ENCODE measurements around the gene CHAC2.
"Not testable (repeated sequence)": the region's sequence is repeated elsewhere in the genome, so short reads cannot be mapped to it uniquely, and the experiment has no call there.

Gene CHAC2

DNA sequence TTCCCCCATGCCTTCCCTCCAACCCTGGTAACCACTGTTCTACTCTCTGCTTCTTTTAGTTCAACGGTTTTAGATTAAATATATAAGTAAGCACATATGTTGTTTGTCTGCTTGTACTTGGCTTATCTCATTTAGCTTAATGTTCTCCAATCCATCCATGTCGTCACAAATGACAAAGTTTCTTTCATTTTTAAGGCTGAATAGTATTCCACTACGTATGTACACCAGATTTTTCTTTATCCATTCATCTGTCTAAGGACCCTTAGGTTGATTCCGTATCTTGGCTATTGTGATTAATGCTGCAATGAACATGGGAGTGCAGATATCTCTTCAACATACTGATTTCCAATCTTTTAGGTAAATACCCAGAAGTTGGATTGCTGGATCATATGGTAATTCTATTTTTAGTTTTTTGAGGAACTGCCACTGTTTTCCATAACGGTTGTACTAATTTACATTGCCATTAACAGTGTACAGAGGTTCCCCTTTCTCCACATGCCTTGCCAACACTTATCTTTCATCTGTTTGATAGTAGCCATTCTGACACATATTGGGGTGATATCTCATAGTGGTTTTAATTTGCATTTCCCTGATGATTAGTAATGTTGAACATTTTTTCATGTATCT, 11.0 kb downstream of the CHAC2 start:
- no peak for DNase-seq

DNA sequence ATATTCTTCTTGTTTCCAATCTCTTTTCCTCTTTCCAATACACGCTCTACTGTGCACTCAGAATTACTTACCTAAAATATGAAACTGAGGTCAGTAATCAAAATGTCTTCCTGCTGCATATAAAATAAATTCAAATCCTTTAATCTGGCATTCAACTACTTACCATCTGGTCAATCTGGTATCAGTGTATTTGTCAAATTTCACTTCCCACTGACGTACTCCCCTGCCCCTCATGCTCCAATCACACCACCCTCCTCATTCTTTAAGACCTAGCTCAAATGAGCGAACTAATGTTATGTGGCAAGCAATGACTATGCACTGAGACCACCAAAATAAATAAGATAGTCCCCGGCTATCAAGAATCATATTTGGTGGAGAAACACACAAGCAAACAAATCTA, 12.5 kb downstream of the CHAC2 start:
- DNase-seq, result no peak

DNA sequence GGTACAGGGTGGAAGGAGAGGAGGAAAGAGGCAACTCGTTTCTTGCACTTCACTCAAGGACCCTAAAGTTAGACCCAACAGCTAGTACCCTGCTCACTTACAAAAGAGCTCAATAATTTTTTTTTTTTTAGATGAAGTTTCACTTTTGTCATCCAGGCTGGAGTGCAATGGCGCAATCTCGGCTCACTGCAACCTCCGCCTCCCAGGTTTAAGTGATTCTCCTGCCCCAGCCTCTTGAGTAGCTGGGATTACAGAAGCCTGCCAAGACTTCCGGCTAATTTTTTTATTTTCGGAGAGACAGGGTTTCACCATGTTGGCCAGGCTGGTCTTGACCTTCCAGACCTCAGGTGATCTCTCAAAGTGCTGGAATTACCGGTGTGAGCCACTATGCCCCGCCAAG, 15.1 kb downstream of the CHAC2 start:
- no peak for DNase-seq

DNA sequence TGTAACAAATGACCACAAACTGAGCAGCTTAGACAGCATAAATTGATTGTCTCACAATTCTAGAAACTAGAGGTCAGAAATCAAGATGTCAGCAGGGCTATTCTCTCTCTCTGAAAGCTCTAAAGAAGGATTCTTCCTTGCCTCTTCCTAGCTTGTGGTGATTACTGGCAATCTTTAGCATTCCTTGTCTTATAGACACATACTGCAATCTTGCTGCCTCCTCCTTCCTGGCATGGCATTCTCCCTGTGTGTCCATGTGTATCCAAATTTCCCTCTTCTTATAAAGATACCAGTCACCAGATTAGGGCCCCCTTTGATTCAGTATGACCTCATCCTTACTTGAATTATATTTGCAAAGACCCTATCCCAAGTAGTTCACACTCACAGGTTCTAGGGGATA, 16.8 kb downstream of the CHAC2 start:
- DNase-seq, result no peak

DNA sequence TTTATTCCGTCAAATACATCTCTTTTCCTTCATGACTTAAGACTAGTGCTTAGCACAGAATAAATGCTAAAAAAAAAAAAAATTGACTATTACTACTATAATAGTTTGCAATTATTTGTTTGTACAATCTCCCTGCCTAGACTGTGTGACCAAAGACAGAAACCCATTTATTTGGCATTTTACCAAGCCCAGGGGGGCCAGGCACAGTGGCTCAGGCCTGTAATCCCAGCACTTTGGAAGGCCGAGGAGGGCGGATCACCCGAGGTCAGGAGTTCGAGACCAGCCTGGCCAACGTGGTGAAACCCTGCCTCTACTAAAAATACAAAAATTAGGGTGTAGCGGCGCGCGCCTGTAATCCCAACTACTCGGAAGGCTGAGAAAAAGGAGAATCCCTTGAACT, 17.8 kb downstream of the CHAC2 start:
- no peak for DNase-seq

DNA sequence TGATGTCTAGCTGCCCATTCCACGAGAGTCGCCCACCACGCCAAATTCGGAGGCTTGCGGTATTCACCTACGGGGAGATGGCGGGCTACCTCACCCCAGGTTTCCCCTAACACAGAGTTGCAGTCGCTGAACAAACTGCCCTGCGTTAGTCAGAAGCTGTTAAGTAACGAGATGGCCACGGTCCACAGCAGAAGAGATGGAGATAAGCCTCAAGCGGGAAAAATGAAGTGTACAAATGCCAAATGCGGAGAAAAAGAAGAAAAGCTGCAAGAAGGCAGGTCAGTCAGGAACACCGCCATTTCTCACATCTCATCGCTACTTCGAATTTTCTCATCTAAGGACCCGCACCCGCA, 18.7 kb downstream of the CHAC2 start:
- DNase-seq, result no peak

DNA sequence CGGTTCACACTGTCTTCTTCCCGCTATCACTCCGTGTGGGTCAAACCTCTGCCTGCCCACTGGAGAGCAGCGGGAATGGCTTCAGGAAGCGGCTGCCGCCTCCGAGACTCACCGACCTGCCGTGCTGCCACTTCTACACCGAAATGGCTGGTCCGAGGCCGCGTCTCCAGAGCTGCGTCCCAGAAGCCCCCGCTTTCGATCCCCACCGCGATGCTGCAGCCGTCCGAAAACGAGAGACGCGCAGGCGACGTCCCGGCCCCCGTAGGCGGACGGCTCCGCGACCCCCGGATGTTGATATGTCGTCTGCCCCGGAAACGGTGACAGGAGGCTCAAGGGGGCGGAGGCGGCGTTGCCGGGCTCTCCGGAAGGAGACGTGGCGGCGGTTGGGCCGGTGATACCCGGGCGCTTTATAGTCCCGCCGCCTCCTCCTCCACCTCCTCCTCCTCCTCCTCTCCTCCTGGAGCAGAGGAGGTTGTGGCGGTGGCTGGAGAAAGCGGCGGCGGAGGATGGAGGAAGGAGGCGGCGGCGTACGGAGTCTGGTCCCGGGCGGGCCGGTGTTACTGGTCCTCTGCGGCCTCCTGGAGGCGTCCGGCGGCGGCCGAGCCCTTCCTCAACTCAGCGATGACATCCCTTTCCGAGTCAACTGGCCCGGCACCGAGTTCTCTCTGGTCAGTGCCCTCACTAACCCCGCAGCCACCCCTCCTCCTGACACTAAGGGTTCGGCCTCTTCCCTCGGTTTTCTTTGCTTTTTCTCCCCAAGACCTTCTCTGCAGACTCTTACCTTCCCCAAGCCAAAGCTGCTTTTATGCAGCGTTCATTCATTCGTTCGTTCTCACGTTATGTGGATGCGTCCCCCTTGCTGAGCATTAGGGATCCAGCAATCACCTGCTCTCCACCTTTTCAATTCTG, 19.4 kb downstream of the CHAC2 start, which contains the start of the genes ASB3 and ERLEC1:
Gene ASB3, minus strand, starts transcription at position 249 of the 909 bp plus-strand sequence. CDS start 21,381 bp downstream, outside the sequence.
Gene ERLEC1, plus strand, starts transcription at position 340 of the 909 bp plus-strand sequence. Its CDS starts 167 bp downstream, at position 507.
- no peak for DNase-seq

DNA sequence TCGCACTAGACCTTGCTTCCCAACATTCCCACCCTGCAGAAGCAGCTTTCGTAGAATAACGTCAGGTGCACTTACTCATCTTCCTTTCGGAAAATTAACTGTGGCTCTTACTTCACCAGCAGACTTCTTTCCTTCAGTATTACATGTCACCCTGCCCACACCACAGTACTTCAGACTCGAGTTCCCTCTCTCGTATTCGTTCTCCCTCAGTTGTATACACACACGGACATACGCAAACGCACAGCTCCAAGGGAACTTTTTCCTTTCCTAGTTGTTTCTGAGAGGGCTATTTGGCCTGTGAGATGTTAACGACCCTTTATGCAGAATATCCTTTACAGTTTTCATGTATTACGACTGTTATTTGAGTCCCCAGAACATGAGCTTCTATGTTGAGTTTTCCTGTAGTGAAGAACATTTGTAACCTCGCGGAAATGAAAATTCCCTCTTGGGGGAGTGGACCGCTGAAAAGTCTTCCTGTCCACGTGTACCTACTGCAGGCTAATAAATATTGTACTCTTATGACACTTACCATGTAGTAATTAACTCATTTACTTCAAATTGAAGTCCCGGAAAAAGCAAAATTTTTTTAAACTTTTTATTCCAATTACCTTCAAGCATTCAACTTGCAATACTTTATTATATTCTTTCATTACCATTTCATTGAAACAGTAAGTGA, 20.1 kb downstream of the CHAC2 start:
- no peak for DNase-seq

DNA sequence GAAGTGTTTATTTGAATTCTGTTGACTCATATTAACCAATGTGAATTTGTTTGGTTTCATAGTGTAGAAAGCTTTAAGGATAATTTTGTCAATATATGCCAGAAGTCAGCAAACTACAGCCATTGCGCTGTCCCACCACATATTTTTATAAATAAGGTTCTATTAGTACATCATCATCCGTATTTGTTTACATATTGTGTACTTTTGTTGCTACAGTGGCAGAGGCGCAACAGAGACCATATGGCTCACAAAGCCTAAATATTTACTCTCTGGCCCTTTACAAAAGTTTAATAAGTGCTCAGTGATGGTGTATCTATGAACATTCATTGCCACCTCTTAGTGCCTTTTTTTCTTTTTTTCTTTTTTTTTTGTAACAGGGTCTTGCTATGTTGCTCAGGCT, 25.7 kb downstream of the CHAC2 start:
- no peak for DNase-seq

DNA sequence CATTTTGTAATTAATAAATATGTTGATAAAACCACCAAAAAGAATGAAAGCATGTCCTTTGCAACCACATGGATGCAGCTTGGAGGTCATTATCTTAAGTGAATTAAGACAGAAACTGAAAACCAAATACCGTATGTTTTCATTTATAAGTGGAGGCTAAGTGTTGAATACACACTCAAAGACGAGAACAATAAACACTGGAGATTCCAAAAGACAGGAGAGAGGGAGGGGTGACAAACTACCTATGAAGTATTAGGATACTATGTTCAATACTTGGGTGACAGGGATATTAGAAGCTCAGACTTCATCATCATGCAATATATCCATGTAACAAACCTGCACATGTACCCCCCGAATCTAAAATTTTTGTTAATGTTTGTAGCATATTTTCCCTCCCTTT, 26.2 kb downstream of the CHAC2 start:
- no peak for DNase-seq

DNA sequence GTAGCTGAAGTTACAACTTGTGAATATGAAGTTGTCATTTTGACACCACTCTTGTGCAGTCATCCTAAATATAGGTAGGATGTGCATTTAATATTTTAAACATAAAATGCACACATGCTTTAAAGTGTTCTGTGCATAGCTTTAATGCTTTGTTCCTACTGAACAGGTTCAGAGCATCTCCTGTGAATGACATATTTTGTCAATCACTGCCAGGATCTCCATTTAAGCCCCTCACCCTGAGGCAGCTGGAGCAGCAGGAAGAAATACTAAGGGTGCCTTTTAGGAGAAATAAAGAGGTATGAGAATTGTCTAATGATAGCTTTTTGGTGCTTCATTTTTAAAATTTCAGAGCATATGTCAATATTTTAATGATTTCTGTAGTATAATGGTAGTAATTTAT, 33.9 kb downstream of the CHAC2 start:
- no peak for DNase-seq

DNA sequence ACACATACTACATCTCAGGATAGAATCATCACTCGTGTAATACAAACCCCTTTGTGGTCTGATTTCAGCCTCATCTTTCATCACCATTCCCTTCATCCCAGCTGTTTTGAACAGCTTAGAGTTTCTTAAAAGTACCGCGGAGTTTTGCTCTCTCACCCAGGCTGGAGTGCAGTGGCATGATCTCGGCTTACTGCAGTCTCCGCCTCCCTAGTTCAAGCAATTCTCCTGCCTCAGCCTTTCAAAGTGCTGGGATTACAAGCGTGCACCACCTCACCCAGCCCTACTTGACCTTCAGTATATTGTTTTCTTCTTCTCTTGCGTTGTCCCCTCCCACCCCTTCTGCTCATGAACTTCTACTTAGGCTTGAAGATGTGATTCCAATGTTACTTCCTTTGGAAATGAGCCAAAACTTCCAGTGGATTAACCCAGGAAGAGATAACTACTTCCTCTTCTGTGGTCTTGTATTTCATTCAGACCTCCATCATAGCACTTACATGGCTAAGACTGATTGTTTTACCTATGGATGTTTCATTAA, 35.1 kb downstream of the CHAC2 start:
- DNase-seq, result no peak

DNA sequence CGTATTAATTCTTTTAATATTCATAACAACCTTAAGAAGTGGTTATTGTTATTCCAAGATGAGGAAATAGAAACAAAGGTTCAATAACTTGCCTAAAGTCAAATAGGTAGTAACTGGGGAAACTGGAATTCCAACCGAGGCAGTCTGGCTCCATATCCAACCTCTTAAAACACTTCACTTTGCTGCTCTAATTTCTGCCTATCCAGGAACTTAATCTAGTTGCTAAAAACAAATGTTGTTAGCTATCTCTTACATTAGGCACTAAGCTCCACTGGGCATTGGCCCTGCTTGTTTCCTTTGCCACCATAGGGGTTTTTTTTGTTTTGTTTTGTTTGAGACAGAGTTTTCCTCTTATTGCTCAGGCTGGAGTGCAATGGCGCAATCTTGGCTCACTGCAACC, 44.0 kb downstream of the CHAC2 start:
- no peak for DNase-seq

DNA sequence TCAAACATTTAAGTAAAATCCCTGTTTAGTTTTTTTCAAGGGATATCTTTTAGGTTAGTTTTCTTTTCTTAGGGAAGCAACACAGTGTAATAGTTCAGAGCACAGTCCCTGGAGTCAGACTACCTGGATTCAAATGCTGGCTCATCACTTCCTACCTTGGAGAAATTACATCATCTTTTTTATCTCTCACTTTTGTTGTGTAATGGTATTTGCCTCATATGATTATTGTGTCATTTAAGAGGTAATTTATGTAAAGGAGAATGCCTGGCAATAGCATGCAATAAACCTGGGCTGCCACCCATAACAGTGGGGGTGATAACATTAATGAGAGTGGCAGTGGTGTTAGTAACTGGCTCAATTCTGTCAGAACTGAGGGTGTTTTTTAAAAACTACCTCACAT, 45.5 kb downstream of the CHAC2 start:
- no peak for DNase-seq

DNA sequence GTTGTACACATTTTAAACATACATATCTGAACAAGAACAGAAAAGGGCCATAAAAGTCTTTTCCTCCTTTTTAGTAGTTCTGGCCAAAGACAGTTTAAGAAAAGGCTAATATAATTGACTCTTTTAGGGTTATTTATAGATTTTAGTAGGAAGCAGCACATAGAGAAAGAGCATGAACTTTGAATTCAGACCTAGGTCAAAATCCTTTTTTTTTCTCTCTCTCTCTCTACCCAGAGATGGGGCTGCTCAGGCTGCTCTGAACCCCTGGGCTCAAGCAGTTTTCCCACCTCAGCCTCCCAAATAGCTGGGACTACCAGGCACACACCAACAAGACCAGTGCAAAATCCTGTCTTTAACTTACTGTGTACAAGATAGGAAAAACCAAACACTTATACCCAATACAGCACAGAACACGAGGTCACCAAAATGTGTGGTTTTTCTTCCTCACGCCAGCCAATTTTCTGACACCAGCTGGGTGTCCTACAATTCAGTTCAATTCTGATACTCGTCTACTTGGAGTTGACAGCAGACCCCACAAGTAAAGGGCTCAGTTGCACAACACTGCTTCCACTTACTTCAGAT, 51.3 kb downstream of the CHAC2 start:
- no peak for DNase-seq

DNA sequence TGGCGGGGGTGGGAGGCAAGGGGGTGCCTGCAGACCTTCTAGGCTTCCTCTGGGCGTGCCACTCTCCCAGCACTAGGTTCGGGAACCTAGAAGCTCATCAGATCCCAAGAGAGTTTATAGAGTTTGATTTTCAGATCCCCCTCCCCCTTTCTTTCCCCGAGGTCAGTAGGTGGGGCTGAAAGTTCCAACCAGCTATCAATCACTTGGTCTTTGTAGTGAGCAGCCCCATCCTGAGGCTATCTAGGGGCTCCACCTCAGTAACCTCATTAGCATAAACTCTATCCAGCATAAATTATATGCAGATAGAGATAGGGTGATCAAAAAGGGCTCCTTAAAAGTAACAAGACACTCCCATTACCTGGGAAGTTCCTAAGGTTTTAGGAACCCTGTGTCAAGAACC, 52.0 kb downstream of the CHAC2 start:
- DNase-seq, result no peak

DNA sequence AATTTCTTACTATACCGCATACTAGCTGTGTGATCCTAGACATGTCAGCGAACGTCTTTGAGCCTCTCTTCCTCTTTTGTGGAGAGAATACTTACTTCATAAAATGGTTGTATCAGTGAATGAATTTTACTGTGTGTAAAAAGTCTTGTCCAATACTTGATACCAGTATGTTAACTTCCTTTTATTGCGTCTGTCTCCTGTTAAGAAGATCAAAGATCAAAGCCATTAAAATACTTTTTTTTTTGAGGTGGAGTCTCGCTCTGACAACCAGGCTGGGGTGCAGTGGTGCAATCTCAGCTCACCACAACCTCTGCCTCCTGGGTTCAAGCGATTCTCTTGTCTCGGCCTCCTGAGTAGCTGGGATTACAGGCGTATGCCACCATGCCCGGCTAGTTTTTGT, 52.4 kb downstream of the CHAC2 start:
- no peak for DNase-seq

DNA sequence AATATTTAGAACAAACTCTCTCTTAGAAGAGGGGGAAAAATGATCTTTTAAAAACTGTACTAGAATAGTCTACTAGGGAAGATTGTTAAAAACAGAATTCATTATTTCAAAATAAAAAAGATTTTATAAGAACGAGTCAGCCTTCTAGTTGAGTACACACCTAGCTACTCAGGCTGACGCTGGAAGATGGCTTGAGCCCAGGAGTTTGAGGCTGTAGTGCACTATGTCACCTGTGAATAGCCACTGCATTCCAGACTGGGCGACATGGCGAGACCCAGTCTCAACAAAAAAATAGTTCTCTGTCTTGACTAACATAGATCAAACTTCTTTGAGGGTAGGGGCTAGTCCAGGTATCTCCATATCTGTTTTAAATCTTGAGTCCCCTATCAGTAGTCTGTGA, 53.1 kb downstream of the CHAC2 start:
- no peak for DNase-seq

DNA sequence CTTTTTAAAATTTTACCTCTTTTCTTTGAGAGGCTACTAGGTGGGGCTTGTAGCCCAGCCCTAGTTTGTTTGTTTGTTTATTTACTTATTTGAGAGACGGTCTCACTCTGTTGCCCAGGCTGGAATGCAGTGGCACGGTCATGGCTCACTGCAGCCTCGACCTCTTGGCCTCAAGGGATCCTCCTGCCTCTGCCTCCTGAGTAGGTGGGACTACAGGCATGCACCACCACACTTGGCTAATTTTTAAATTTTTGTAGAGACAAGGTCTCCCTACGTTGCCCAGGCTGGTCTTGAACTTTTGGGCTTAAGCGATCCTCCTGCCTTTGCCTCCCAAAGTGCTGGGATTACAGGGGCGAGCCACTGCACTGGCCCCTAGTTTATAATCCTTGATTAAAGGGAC, 54.2 kb downstream of the CHAC2 start:
- no peak for DNase-seq

DNA sequence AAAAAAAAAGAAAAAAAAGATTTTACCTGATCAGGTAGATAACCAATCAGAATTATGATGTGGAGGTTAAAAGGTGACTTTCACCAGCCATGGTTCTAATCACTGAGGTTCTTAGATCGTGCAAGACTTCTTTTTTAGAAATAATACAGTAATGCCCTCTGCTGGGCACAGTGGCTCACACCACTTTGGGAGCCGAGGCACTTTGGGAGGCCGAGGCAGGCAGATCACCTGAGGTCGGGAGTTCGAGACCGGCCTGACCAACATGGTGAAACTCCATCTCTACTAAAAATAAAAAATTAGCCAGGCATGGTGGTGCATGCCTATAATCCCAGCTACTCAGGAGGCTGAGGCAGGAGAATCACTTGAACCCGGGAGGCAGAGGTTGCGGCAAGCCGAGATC, 56.0 kb downstream of the CHAC2 start:
- DNase-seq, result not testable (repeated sequence)

Data from NCI-H1436 treated with DMSO at 0.1 percent for 48 hours (cell line).